Measurements from ENCODE around the gene TXK. TPM values are rescaled to one million over a fixed set of nuclear protein-coding genes. Genes with fewer than 3 reads are reported as not detected.

The TXK gene
- total RNA-seq = 0.59 and 0.60 TPM in 2 replicates

DNA sequence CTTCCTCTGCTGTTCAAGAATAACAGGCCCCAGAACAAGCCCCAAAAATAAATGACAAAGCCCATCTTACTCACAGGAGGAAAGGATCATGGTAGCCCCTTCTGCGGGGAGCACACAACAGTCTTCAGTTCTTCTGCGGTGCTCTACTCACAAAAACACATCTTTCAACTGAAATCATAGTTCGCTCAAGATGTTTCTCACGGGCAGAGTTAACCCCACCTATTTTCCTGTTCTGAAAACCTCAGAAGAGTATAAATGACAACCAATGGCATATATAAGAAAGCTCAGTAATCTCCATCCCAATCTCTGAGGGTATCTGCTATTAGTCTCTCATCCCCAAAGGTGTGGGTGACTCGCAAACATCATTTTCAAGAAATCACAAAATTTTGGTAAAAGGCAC is at the start of gene TXK:
TXK (minus strand) TSS at position 170 of the 400 bp plus-strand sequence; CDS start at position 90, 80 bp downstream.

Other genes starting within 250 kb of the TXK start
- gene NFXL1, start 219.7 kb downstream of the TXK start, total RNA-seq = 7.7 and 14.0 TPM in 2 replicates
- gene CNGA1, start 117.6 kb downstream of the TXK start, total RNA-seq = 0.30 and 0.42 TPM in 2 replicates
- gene NIPAL1, start 117.5 kb downstream of the TXK start, total RNA-seq = 0.59 and 2.7 TPM in 2 replicates
- under 0.01 and 0.78 TPM in 2 replicates for gene TEC, start 135.6 kb upstream of the TXK start, total RNA-seq
- gene SLAIN2, start 207.3 kb upstream of the TXK start, total RNA-seq = 27.0 and 30.7 TPM in 2 replicates

Data from smooth muscle cell of the umbilical artery (primary cell).